HEK293T (cell line): ENCODE measurements around the gene LGR6.

Experiments
- FOXM1 ChIP-seq: fragments of 450-650 bp; IDR thresholded peaks from 2 replicates; pipeline ENCODE4 v1.6.1; 2017; ENCODE audit warnings: mild to moderate bottlenecking, borderline replicate concordance
- L3MBTL2 ChIP-seq: fragments of 450-650 bp; conservative IDR thresholded peaks from 2 replicates; pipeline ENCODE4 v1.6.1; 2016; ENCODE audit warnings: mild to moderate bottlenecking
- NFRKB ChIP-seq: fragments of 450-650 bp; IDR thresholded peaks from 2 replicates; pipeline ENCODE4 v1.6.1; 2016; ENCODE audit warnings: mild to moderate bottlenecking, moderate library complexity

DNA sequence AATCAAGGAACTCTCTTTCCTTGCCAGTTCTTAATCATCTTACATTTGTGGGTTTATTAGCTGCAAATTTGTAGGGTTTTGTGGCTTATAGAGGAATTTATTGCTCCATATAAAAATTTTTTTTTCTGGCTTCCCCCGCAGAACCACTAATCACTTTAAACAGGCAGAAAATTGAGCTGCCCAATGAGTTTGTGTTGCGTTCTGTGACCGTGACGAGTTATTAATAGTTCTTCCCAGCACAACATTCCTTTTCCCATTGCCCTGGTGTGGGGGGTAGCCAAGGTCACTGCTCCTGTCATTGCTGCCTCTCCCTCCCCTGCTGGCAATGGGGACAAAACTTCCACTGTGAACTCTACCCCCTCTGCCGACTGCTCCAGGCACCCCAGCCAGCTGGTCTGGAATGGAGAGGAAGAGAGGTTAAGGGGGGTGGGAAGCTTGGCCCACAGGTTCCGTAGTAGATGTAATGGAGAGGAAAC lies 93.1 kb downstream of the LGR6 start:
- no peak for TF ChIP-seq L3MBTL2
- no peak for TF ChIP-seq FOXM1
- TF ChIP-seq NFRKB = no peak
